Mesenchymal stem cell (in vitro differentiated cells and primary cell): ENCODE data around the gene SCAPER.

Experiments
- DNase-seq: peaks from one replicate; pipeline ENCODE4 v3.0.0-alpha.2; 2013
- H2AFZ ChIP-seq: one replicate; pipeline ENCODE4 v1.6.1; 2013; ENCODE audit warnings: low read depth, mild to moderate bottlenecking, control low read depth, inconsistent platforms, low read length, moderate library complexity
- H2AK5ac ChIP-seq: 2 replicates; pipeline ENCODE4 v1.6.1; 2013; ENCODE audit warnings: low read length, moderate library complexity, mild to moderate bottlenecking, inconsistent platforms; ENCODE audit not compliant: severe bottlenecking
- H2BK120ac ChIP-seq: one replicate; pipeline ENCODE4 v1.6.1; 2013; ENCODE audit warnings: low read depth, mild to moderate bottlenecking, inconsistent platforms, low read length, moderate library complexity
- H2BK12ac ChIP-seq, 2 experiments: one replicate each; pipeline ENCODE4 v1.6.1; 2013; ENCODE audit warnings: inconsistent platforms in 2 of 2, low read length in 2 of 2, mild to moderate bottlenecking in 2 of 2, moderate library complexity in 2 of 2, control low read depth in 1 of 2
- H2BK15ac ChIP-seq: one replicate; pipeline ENCODE4 v1.6.1; 2013; ENCODE audit warnings: mild to moderate bottlenecking, low read depth, inconsistent platforms; ENCODE audit not compliant: poor library complexity, severe bottlenecking
- H2BK5ac ChIP-seq: 2 replicates; pipeline ENCODE4 v1.6.1; 2013; ENCODE audit warnings: low read depth, mild to moderate bottlenecking, low read length, control low read depth, inconsistent platforms; ENCODE audit not compliant: poor library complexity, severe bottlenecking
- H3K14ac ChIP-seq, 2 experiments: one replicate each; pipeline ENCODE4 v1.6.1; 2013; ENCODE audit warnings: inconsistent platforms in 2 of 2, low read length in 2 of 2, control low read depth in 1 of 2, mild to moderate bottlenecking in 1 of 2, moderate library complexity in 1 of 2
- H3K18ac ChIP-seq, 2 experiments: one replicate each; pipeline ENCODE4 v1.6.1; 2013; ENCODE audit warnings: inconsistent platforms in 2 of 2, low read length in 2 of 2, control low read depth in 1 of 2, low read depth in 1 of 2, mild to moderate bottlenecking in 1 of 2
- H3K23ac ChIP-seq, 2 experiments: one replicate each; pipeline ENCODE4 v1.6.1; 2013; ENCODE audit warnings: inconsistent platforms in 2 of 2, low read length in 2 of 2, mild to moderate bottlenecking in 2 of 2, moderate library complexity in 2 of 2, control low read depth in 1 of 2
- H3K27ac ChIP-seq: 2 replicates; pipeline ENCODE4 v1.5.1; 2013; ENCODE audit warnings: mild to moderate bottlenecking, moderate library complexity, low read length, control low read depth, inconsistent platforms; ENCODE audit not compliant: poor library complexity, severe bottlenecking
- H3K27me3 ChIP-seq, 2 experiments: 2 replicates each; pipeline versions ENCODE4 v1.6.1 to v1.7.0; 2013; ENCODE audit warnings: low read length in 2 of 2, mild to moderate bottlenecking in 2 of 2, moderate library complexity in 2 of 2, control low read depth in 1 of 2, inconsistent platforms in 1 of 2; ENCODE audit not compliant: control insufficient read depth in 1 of 2, insufficient read depth in 1 of 2
- H3K36me3 ChIP-seq, 2 experiments: 2 replicates each; pipeline versions ENCODE4 v1.6.1 to v1.7.0; 2013; ENCODE audit warnings: low read length in 2 of 2, control low read depth in 1 of 2, inconsistent platforms in 1 of 2, low read depth in 1 of 2, mild to moderate bottlenecking in 1 of 2; ENCODE audit not compliant: insufficient read depth in 2 of 2, control insufficient read depth in 1 of 2
- H3K4ac ChIP-seq, 2 experiments: one replicate each; pipeline ENCODE4 v1.6.1; 2013; ENCODE audit warnings: inconsistent platforms in 2 of 2, low read length in 2 of 2, mild to moderate bottlenecking in 2 of 2, moderate library complexity in 2 of 2, control low read depth in 1 of 2, low read depth in 1 of 2
- H3K4me1 ChIP-seq: 2 replicates; pipeline ENCODE4 v1.6.1; 2013; ENCODE audit warnings: low read depth, low read length, control low read depth; ENCODE audit not compliant: control insufficient read depth, insufficient read depth
- H3K4me2 ChIP-seq: 2 replicates; pipeline ENCODE4 v1.6.1; 2013; ENCODE audit warnings: low read length, mild to moderate bottlenecking, inconsistent platforms; ENCODE audit not compliant: poor library complexity, severe bottlenecking
- H3K4me3 ChIP-seq, 2 experiments: 2 replicates each; pipeline versions ENCODE4 v1.5.1 to v1.7.0; 2013; ENCODE audit warnings: low read length in 2 of 2, mild to moderate bottlenecking in 2 of 2, control low read depth in 1 of 2, low read depth in 1 of 2; ENCODE audit not compliant: insufficient read depth in 1 of 2
- H3K79me1 ChIP-seq: replicated peaks from 2 replicates; pipeline ENCODE4 v1.6.1; 2013; ENCODE audit warnings: mild to moderate bottlenecking, control low read depth, low read length, inconsistent platforms; ENCODE audit not compliant: poor library complexity, severe bottlenecking
- H3K9ac ChIP-seq: 2 replicates; pipeline ENCODE4 v1.7.0; 2013; ENCODE audit warnings: mild to moderate bottlenecking, low read length, moderate library complexity
- H3K9me3 ChIP-seq: 2 replicates; pipeline ENCODE4 v1.7.0; 2013; ENCODE audit warnings: mild to moderate bottlenecking, low read length; ENCODE audit not compliant: control insufficient read depth
- H4K8ac ChIP-seq: one replicate; pipeline ENCODE4 v1.6.1; 2013; ENCODE audit warnings: inconsistent platforms, mild to moderate bottlenecking, low read length, moderate library complexity
- H4K91ac ChIP-seq: one replicate; pipeline ENCODE4 v1.6.1; 2013; ENCODE audit warnings: mild to moderate bottlenecking, low read length, inconsistent platforms
- WGBS: methylation state at CpG from one replicate; pipeline ENCODE4 v1.1.7; 2013; ENCODE audit warnings: mixed read lengths; 5-methylcytosine and 5-hydroxymethylcytosine counted together

SCAPER gene

GRCh38 chr15:76866716-76867321, 38.3 kb downstream of the SCAPER start:
- Histone ChIP-seq H2AK5ac (no peak overlapping the region), H3K27me3 (no peaks in the 10 kb centered on the region), H3K4me1 (no peaks in the 10 kb centered on the region), H2AFZ (no peak overlapping the region), H3K9ac (no peak overlapping the region), H3K18ac (no peak overlapping the region), H3K4me2 (no peak overlapping the region), H2BK5ac (no peak overlapping the region), H4K91ac (no peak overlapping the region), H3K79me1 (peaks cover 8% of the 10 kb centered on the region), H2BK15ac (no peak overlapping the region), H3K27ac (no peak overlapping the region), H3K9me3 (no peaks in the 10 kb centered on the region), H2BK120ac (no peak overlapping the region), H3K36me3 (no peaks in the 10 kb centered on the region), H2BK12ac (no peak overlapping the region), H3K4ac (no peak overlapping the region), H3K4me3 (no peak overlapping the region), H4K8ac (no peak overlapping the region), H3K23ac (no peak overlapping the region), H3K14ac (no peak overlapping the region)
- DNase-seq: peak; percentile 56

- no peaks in the 10 kb centered on the region for H3K36me3 ChIP-seq
- no peak overlapping the region for H2AFZ ChIP-seq
- no peak overlapping the region for H3K4ac ChIP-seq
- peaks cover 8% of the 10 kb centered on the region for H3K79me1 ChIP-seq
- H3K4me2 ChIP-seq: no peak overlapping the region
- H2BK120ac ChIP-seq: no peak overlapping the region
- no peaks in the 10 kb centered on the region for H3K4me1 ChIP-seq
- H3K9me3 ChIP-seq: no peaks in the 10 kb centered on the region
- WGBS: 88% methylated on average over 1 of the region's 2 CpGs
- no peak overlapping the region for H4K8ac ChIP-seq
- H3K27me3 ChIP-seq: no peaks in the 10 kb centered on the region
- no peak overlapping the region for H2BK5ac ChIP-seq
- H3K4me3 ChIP-seq: no peak overlapping the region
- no peak overlapping the region for H3K23ac ChIP-seq
- no peak overlapping the region for H2AK5ac ChIP-seq
- no peak overlapping the region for H3K14ac ChIP-seq
- no peak overlapping the region for H2BK15ac ChIP-seq
- H3K9ac ChIP-seq: no peak overlapping the region
- no peak overlapping the region for H3K18ac ChIP-seq
- DNase-seq: peak; percentile 69
- no peak overlapping the region for H4K91ac ChIP-seq
- H3K27ac ChIP-seq: no peak overlapping the region
- no peak overlapping the region for H2BK12ac ChIP-seq
Observed at GRCh38 chr15:76866008-76866407, 39.1 kb downstream of the SCAPER start.

GRCh38 chr15:76865548-76865991, 39.6 kb downstream of the SCAPER start:
- Histone ChIP-seq H3K79me1 (peaks cover 8% of the 10 kb centered on the region), H4K91ac (no peak overlapping the region), H3K36me3 (no peaks in the 10 kb centered on the region), H3K4ac (no peak overlapping the region), H3K4me3 (no peak overlapping the region), H2AFZ (no peak overlapping the region), H3K27me3 (no peaks in the 10 kb centered on the region), H2BK120ac (no peak overlapping the region), H3K4me2 (no peak overlapping the region), H4K8ac (no peak overlapping the region), H3K23ac (no peak overlapping the region), H2BK5ac (no peak overlapping the region), H2AK5ac (no peak overlapping the region), H3K18ac (no peak overlapping the region), H3K4me1 (no peaks in the 10 kb centered on the region), H3K27ac (no peak overlapping the region), H3K9ac (no peak overlapping the region), H2BK15ac (no peak overlapping the region), H3K14ac (no peak overlapping the region), H3K9me3 (no peaks in the 10 kb centered on the region), H2BK12ac (no peak overlapping the region)
- 62% methylated on average over 4 of the region's 4 CpGs for WGBS
- no peak for DNase-seq

GRCh38 chr15:76864586-76864985, 40.6 kb downstream of the SCAPER start:
- Histone ChIP-seq H3K27me3 (no peaks in the 10 kb centered on the region), H3K14ac (no peak overlapping the region), H3K9ac (no peak overlapping the region), H3K4me2 (no peak overlapping the region), H2BK5ac (no peak overlapping the region), H2AFZ (no peak overlapping the region), H3K4me1 (no peaks in the 10 kb centered on the region), H3K23ac (no peak overlapping the region), H2BK12ac (no peak overlapping the region), H3K18ac (no peak overlapping the region), H2BK120ac (no peak overlapping the region), H4K8ac (no peak overlapping the region), H3K36me3 (no peaks in the 10 kb centered on the region), H3K79me1 (peaks cover 8% of the 10 kb centered on the region), H3K4ac (no peak overlapping the region), H4K91ac (no peak overlapping the region), H2AK5ac (no peak overlapping the region), H3K4me3 (no peak overlapping the region), H3K27ac (no peak overlapping the region), H3K9me3 (no peaks in the 10 kb centered on the region), H2BK15ac (no peak overlapping the region)
- no peak for DNase-seq
